ENCODE measurements around the gene TSGA10.
"Not testable (repeated sequence)": the region's sequence is repeated elsewhere in the genome, so short reads cannot be mapped to it uniquely, and the experiment has no call there.

Gene TSGA10

GRCh38 chr2:99154643-99155536, at the start of gene TSGA10, which contains the start of gene LIPT1:
Gene TSGA10 (minus strand): TSS chr2:99154942. CDS start chr2:99109439, 45,503 bp downstream.
Gene LIPT1 (plus strand): TSS chr2:99154967. CDS start chr2:99161958, 6,991 bp downstream.
- peak; percentile 34 to 92 (median 84) for DNase-seq

GRCh38 chr2:99201959-99202678, 47.4 kb upstream of the TSGA10 start:
- DNase-seq = no peak

- DNase-seq = no peak
These were observed 45.5 kb upstream of the TSGA10 start for GRCh38 chr2:99200076-99200800.

- no peak for DNase-seq
These were observed 43.5 kb upstream of the TSGA10 start for GRCh38 chr2:99198103-99198841.

GRCh38 chr2:99192364-99192763, 37.6 kb upstream of the TSGA10 start:
- not testable (repeated sequence) for DNase-seq

GRCh38 chr2:99190548-99190947, 35.8 kb upstream of the TSGA10 start:
- no peak for DNase-seq

- DNase-seq = no peak
These were observed 33.6 kb upstream of the TSGA10 start for GRCh38 chr2:99188357-99188756.

- DNase-seq = no peak
These were observed 32.3 kb upstream of the TSGA10 start for GRCh38 chr2:99187011-99187410.

- no peak for DNase-seq
These were observed 30.1 kb upstream of the TSGA10 start for GRCh38 chr2:99184811-99185210.

- DNase-seq = no peak
These were observed 28.3 kb upstream of the TSGA10 start for GRCh38 chr2:99183025-99183424.

- DNase-seq = no peak
These were observed 26.9 kb upstream of the TSGA10 start for GRCh38 chr2:99181624-99182000.

GRCh38 chr2:99180755-99181623, 26.2 kb upstream of the TSGA10 start, which contains the start of the genes MITD1 and MRPL30:
Gene MITD1 (minus strand): TSS chr2:99181058. CDS start chr2:99180981, 77 bp downstream.
Gene MRPL30 (plus strand): TSS chr2:99181184. CDS start chr2:99186204, 5,020 bp downstream.
- DNase-seq = peak; percentile 57 to 98 (median 90)

- DNase-seq = no peak
These were observed 16.8 kb upstream of the TSGA10 start for GRCh38 chr2:99171377-99172140.

GRCh38 chr2:99169534-99169933, 14.8 kb upstream of the TSGA10 start:
- no peak for DNase-seq

- no peak for DNase-seq
These were observed 11.5 kb upstream of the TSGA10 start for GRCh38 chr2:99166218-99166617.

- DNase-seq = no peak
These were observed 4.9 kb upstream of the TSGA10 start for GRCh38 chr2:99159594-99159993.

GRCh38 chr2:99158599-99158998, 3.9 kb upstream of the TSGA10 start:
- DNase-seq = no peak

GRCh38 chr2:99156891-99157290, 2.1 kb upstream of the TSGA10 start:
- no peak for DNase-seq

Data from hypothalamus (tissue), 51 donors.